Thymus (tissue), 11 donors: Measurements from ENCODE around the gene CASS4. TPM values are rescaled to one million over a fixed set of nuclear protein-coding genes. Genes with fewer than 3 reads are reported as not detected.
"Not testable (repeated sequence)": the region's sequence is repeated elsewhere in the genome, so short reads cannot be mapped to it uniquely, and the experiment has no call there.

Experiments
- DNase-seq, 9 donors: peaks; one replicate each; pipeline ENCODE4 v3.0.0-alpha.2; 2013; ENCODE audit warnings: low spot score in 9 of 9, low read depth in 6 of 9, missing footprints in 1 of 9
- H3K27ac ChIP-seq, 2 donors: one replicate each; pipeline ENCODE4 v1.5.1; 2013; ENCODE audit warnings: control low read depth in 1 of 2, low read depth in 1 of 2, low read length in 1 of 2, mild to moderate bottlenecking in 1 of 2, moderate library complexity in 1 of 2
- H3K27me3 ChIP-seq, 2 donors: one replicate each; pipeline ENCODE4 v1.5.1; 2013; ENCODE audit warnings: low read length in 1 of 2; ENCODE audit not compliant: control insufficient read depth in 2 of 2, insufficient read depth in 1 of 2
- H3K36me3 ChIP-seq, 2 donors: one replicate each; pipeline ENCODE4 v1.5.1; 2013; ENCODE audit warnings: low read length in 1 of 2, mild to moderate bottlenecking in 1 of 2, moderate library complexity in 1 of 2; ENCODE audit not compliant: control insufficient read depth in 2 of 2, insufficient read depth in 2 of 2
- H3K4me1 ChIP-seq, 2 donors: one replicate each; pipeline ENCODE4 v1.5.1; 2013; ENCODE audit warnings: low read length in 2 of 2; ENCODE audit not compliant: control insufficient read depth in 2 of 2, insufficient read depth in 2 of 2
- H3K4me3 ChIP-seq, 2 donors: one replicate each; pipeline ENCODE4 v1.5.1; 2013; ENCODE audit warnings: low read length in 2 of 2, control low read depth in 1 of 2, mild to moderate bottlenecking in 1 of 2
- H3K9me3 ChIP-seq, 2 donors: one replicate each; pipeline ENCODE4 v1.5.1; 2013; ENCODE audit warnings: low read length in 1 of 2, mild to moderate bottlenecking in 1 of 2; ENCODE audit not compliant: control insufficient read depth in 2 of 2, insufficient read depth in 1 of 2
- WGBS: extraction: QIAGEN DNeasy Blood & Tissue Kit; methylation state at CpG from one replicate; pipeline ENCODE4 v1.1.7; 2013; 5-methylcytosine and 5-hydroxymethylcytosine counted together
- polyA plus RNA-seq: library from polyadenylated mRNA; stranded (reverse); fragments of 200-250 nt; gene quantifications from one replicate; pipeline ENCODE4 v1.2.3, GENCODE V29; 2013
- total RNA-seq: library from RNA; stranded (reverse); fragments of 120-200 nt; gene quantifications from one replicate; pipeline ENCODE4 v1.2.4, GENCODE V29; 2013
- donor health status: healthy.

The CASS4 gene
- total and polyA plus RNA-seq, 2 donors = 2.8 to 3.7 TPM

- peaks cover 0 to 1% of the 10 kb centered on the region in 2 donors for H3K9me3 ChIP-seq
- no peak overlapping the region for H3K27ac ChIP-seq
- no peak overlapping the region for H3K4me3 ChIP-seq
- no peak for DNase-seq
- no peaks in the 10 kb centered on the region for H3K27me3 ChIP-seq
- H3K36me3 ChIP-seq = peaks cover 50 to 71% of the 10 kb centered on the region in 2 donors
- no peaks in the 10 kb centered on the region for H3K4me1 ChIP-seq
- 98% methylated on average over 26 of the region's 26 CpGs for WGBS
Observed at GRCh38 chr20:56403465-56403864, 8.6 kb upstream of the CASS4 start.

GRCh38 chr20:56405356-56405755, 6.7 kb upstream of the CASS4 start:
- WGBS = 97% methylated on average over 12 of the region's 12 CpGs
- not testable (repeated sequence) for H3K27ac ChIP-seq, H3K27me3 ChIP-seq, DNase-seq, H3K4me3 ChIP-seq, H3K4me1 ChIP-seq, H3K9me3 ChIP-seq
- H3K36me3 ChIP-seq = peaks cover 47 to 64% of the 10 kb centered on the region in 2 donors

- no peak overlapping the region for H3K27ac ChIP-seq
- WGBS = 98% methylated on average over 3 of the region's 3 CpGs
- H3K4me3 ChIP-seq = no peak overlapping the region
- H3K36me3 ChIP-seq = peaks cover 39 to 51% of the 10 kb centered on the region in 2 donors
- DNase-seq = no peak
- peaks cover 0 to 1% of the 10 kb centered on the region in 2 donors for H3K9me3 ChIP-seq
- H3K4me1 ChIP-seq = peaks cover 5 to 10% of the 10 kb centered on the region in 2 donors
- no peaks in the 10 kb centered on the region for H3K27me3 ChIP-seq
Observed at GRCh38 chr20:56406910-56407309, 5.2 kb upstream of the CASS4 start.

GRCh38 chr20:56409521-56409920, 2.5 kb upstream of the CASS4 start:
- peaks cover 8 to 19% of the 10 kb centered on the region in 2 donors for H3K4me1 ChIP-seq
- H3K4me3 ChIP-seq = no peak overlapping the region
- WGBS = 97% methylated on average over 5 of the region's 5 CpGs
- H3K27ac ChIP-seq = no peak overlapping the region
- DNase-seq = no peak
- H3K27me3 ChIP-seq = no peaks in the 10 kb centered on the region
- H3K36me3 ChIP-seq = peaks cover 29 to 34% of the 10 kb centered on the region in 2 donors
- H3K9me3 ChIP-seq = no peaks in the 10 kb centered on the region

- H3K27me3 ChIP-seq = no peaks in the 10 kb centered on the region
- no peaks in the 10 kb centered on the region for H3K9me3 ChIP-seq
- peaks cover 8 to 19% of the 10 kb centered on the region in 2 donors for H3K4me1 ChIP-seq
- no peak overlapping the region for H3K4me3 ChIP-seq
- peaks cover 24 to 34% of the 10 kb centered on the region in 2 donors for H3K36me3 ChIP-seq
- no peak for DNase-seq
- H3K27ac ChIP-seq = no peak overlapping the region
- 97% methylated on average over 1 of the region's 1 CpG for WGBS
Observed at GRCh38 chr20:56409956-56410355, 2.1 kb upstream of the CASS4 start.

GRCh38 chr20:56411287-56411686, 773 bp upstream of the CASS4 start:
- 96% methylated on average over 7 of the region's 7 CpGs for WGBS
- not testable (repeated sequence) for H3K27me3 ChIP-seq, H3K4me3 ChIP-seq, H3K9me3 ChIP-seq, DNase-seq
- Histone ChIP-seq H3K27ac (peak overlapping the region; percentile 87 to 91), H3K36me3 (peaks cover 19 to 26% of the 10 kb centered on the region in 2 donors), H3K4me1 (peaks cover 8 to 19% of the 10 kb centered on the region in 2 donors)

GRCh38 chr20:56412473-56412790, 372 bp downstream of the CASS4 start:
- no peak for DNase-seq
- Histone ChIP-seq H3K4me3 (peak overlapping the region; percentile 47 to 54), H3K27me3 (no peaks in the 10 kb centered on the region), H3K27ac (peak overlapping the region; percentile 88 to 91), H3K9me3 (no peaks in the 10 kb centered on the region), H3K36me3 (peaks cover 9 to 15% of the 10 kb centered on the region in 2 donors), H3K4me1 (peaks cover 8 to 19% of the 10 kb centered on the region in 2 donors)
- WGBS = 82% methylated on average over 7 of the region's 7 CpGs

- H3K36me3 ChIP-seq = peaks cover 3 to 11% of the 10 kb centered on the region in 2 donors
- no peaks in the 10 kb centered on the region for H3K27me3 ChIP-seq
- 93% methylated on average over 3 of the region's 3 CpGs for WGBS
- no peak for DNase-seq
- H3K4me3 ChIP-seq = peak overlapping the region; percentile 47 to 54
- no peaks in the 10 kb centered on the region for H3K9me3 ChIP-seq
- peaks cover 8 to 23% of the 10 kb centered on the region in 2 donors for H3K4me1 ChIP-seq
- peak overlapping the region; percentile 64 to 91 for H3K27ac ChIP-seq
Observed at GRCh38 chr20:56412949-56413348, 889 bp downstream of the CASS4 start.

GRCh38 chr20:56414842-56415765, 3.0 kb downstream of the CASS4 start:
- Histone ChIP-seq H3K27me3 (no peaks in the 10 kb centered on the region), H3K9me3 (no peaks in the 10 kb centered on the region), H3K4me1 (peaks cover 8 to 39% of the 10 kb centered on the region in 2 donors), H3K4me3 (no peak overlapping the region), H3K27ac (no peak overlapping the region), H3K36me3 (no peaks in the 10 kb centered on the region)
- DNase-seq = no peak
- 92% methylated on average over 12 of the region's 12 CpGs for WGBS
